Measurements from ENCODE around the gene SLC22A31. TPM values are rescaled to one million over a fixed set of nuclear protein-coding genes. Genes with fewer than 3 reads are reported as not detected.

SLC22A31 gene
- total RNA-seq, 1 experiment from 2014 or later = 4.5 TPM

DNA sequence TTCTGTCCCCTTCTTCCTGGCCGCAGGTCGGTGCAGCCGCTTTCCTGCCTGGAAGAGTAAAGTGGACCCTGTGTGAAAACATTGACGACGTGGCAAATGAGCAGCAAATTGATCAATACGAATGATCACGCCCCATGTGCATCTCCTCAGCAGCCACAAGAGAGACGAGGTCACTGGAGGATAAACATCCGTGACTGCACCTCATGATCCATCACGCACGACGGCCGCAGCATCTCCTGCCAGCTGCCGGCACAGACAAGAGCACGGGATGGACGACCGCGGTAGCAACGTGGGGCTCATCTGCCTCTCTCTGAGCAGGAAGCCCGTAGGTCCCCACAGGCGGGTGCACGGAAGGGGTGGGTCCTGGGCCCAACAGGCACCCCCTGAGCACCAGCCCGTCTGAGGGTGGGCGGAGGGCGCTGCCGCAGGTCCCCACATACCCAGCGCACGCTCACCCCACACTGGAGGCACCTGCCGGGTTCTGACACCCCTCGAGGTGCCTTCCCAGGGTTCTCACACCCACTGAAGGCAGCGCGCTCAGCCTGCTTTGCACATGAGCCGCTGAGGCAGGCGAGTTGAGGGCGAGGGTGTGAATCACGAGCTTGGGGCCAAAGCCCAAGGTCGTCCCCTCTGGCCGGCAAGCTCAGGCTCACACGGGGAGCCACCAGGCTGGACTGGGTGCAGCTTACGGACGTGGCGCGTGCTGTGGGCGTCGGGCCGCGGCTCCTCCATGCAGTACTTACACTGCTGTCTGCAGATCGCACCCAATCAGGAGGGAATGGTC, 41.1 kb downstream of the SLC22A31 start:
- Histone ChIP-seq H3K9me3 (ENCODE audit: control insufficient read depth, insufficient read depth, low read depth, low read length) (no peaks in the 10 kb centered on the region), H3K36me3 (ENCODE audit: control insufficient read depth, insufficient read depth, low read length) (no peaks in the 10 kb centered on the region), H3K4me1 (ENCODE audit: control insufficient read depth, insufficient read depth, low read length) (no peaks in the 10 kb centered on the region), H3K27ac (ENCODE audit: low read length) (no peak overlapping the region), H3K27me3 (ENCODE audit: control insufficient read depth, insufficient read depth, low read length) (no peaks in the 10 kb centered on the region), H3K4me3 (ENCODE audit: low read depth in 2 of 2, low read length in 2 of 2) (no peak overlapping the region)
- POLR2A ChIA-PET = no interaction called here
- no peak for ATAC-seq
- no TSS peak for BruUV-seq (replicated peaks)
- CTCF ChIA-PET = no interaction called here
- TF ChIP-seq, protein P1, sequence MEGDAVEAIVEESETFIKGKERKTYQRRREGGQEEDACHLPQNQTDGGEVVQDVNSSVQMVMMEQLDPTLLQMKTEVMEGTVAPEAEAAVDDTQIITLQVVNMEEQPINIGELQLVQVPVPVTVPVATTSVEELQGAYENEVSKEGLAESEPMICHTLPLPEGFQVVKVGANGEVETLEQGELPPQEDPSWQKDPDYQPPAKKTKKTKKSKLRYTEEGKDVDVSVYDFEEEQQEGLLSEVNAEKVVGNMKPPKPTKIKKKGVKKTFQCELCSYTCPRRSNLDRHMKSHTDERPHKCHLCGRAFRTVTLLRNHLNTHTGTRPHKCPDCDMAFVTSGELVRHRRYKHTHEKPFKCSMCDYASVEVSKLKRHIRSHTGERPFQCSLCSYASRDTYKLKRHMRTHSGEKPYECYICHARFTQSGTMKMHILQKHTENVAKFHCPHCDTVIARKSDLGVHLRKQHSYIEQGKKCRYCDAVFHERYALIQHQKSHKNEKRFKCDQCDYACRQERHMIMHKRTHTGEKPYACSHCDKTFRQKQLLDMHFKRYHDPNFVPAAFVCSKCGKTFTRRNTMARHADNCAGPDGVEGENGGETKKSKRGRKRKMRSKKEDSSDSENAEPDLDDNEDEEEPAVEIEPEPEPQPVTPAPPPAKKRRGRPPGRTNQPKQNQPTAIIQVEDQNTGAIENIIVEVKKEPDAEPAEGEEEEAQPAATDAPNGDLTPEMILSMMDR (IDR thresholded peaks at IDR 0.05) = no peak
- no peak for TF ChIP-seq REST (IDR thresholded peaks at IDR 0.05; ENCODE audit: insufficient read depth in 1 of 2, low read depth in 2 of 2, low read length in 1 of 2)
- TF ChIP-seq SIN3A (IDR thresholded peaks at IDR 0.05; ENCODE audit: borderline replicate concordance, insufficient read depth, low read depth, low read length) = no peak
- no peak for TF ChIP-seq TCF7L2 (IDR thresholded peaks at IDR 0.05; ENCODE audit: low read depth, low read length)
- TF ChIP-seq POLR2AphosphoS5 (IDR thresholded peaks at IDR 0.05; ENCODE audit: low read depth, low read length) = no peak
- intact Hi-C loops (cut with micrococcal nuclease; ENCODE audit: unreplicated experiment) = no loop called here
- in situ Hi-C loops (cut with HindIII; ENCODE audit: low pct_unique_long_range_greater_than_20kb, low sequenced_read_pairs) = no loop called here
- no peak for DNase-seq (ENCODE audit: low read depth, low spot score)

DNA sequence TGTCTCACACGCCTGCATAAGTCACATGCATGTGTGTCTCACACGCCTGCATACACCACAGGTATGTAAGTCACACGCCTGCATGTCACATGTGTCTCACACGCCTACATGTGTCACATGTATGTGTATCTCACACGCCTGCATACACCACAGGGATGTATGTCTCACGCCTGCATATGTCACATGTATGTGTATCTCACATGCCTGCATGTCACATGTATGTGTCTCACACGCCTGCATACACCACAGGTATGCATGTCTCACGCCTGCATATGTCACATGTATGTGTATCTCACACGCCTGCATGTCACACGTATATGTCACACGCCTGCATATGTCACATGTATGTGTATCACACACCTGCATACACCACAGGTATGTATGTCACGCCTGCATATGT, 42.6 kb downstream of the SLC22A31 start:
- DNase-seq (ENCODE audit: low read depth, low spot score) (no peak), ATAC-seq (no peak)
- Histone ChIP-seq H3K36me3 (ENCODE audit: control insufficient read depth, insufficient read depth, low read length) (no peaks in the 10 kb centered on the region), H3K4me3 (ENCODE audit: low read depth in 2 of 2, low read length in 2 of 2) (no peak overlapping the region), H3K27ac (ENCODE audit: low read length) (no peak overlapping the region), H3K4me1 (ENCODE audit: control insufficient read depth, insufficient read depth, low read length) (no peaks in the 10 kb centered on the region), H3K27me3 (ENCODE audit: control insufficient read depth, insufficient read depth, low read length) (no peaks in the 10 kb centered on the region), H3K9me3 (ENCODE audit: control insufficient read depth, insufficient read depth, low read depth, low read length) (no peaks in the 10 kb centered on the region)
- CTCF ChIA-PET = no interaction called here
- TF ChIP-seq TCF7L2 (IDR thresholded peaks at IDR 0.05; ENCODE audit: low read depth, low read length) (no peak), REST (IDR thresholded peaks at IDR 0.05; ENCODE audit: insufficient read depth in 1 of 2, low read depth in 2 of 2, low read length in 1 of 2) (no peak), POLR2AphosphoS5 (IDR thresholded peaks at IDR 0.05; ENCODE audit: low read depth, low read length) (no peak), SIN3A (IDR thresholded peaks at IDR 0.05; ENCODE audit: borderline replicate concordance, insufficient read depth, low read depth, low read length) (no peak)
- TF ChIP-seq, protein P1 (IDR thresholded peaks at IDR 0.05) = no peak
- no TSS peak for BruUV-seq (replicated peaks)
- POLR2A ChIA-PET = no interaction called here
- intact Hi-C loops (cut with micrococcal nuclease; ENCODE audit: unreplicated experiment) (no loop called here), in situ Hi-C loops (cut with HindIII; ENCODE audit: low pct_unique_long_range_greater_than_20kb, low sequenced_read_pairs) (no loop called here)
